HAP-1 (cell line): ENCODE measurements around the gene ZNF638.

ENCODE experiments used
- DNase-seq, 2 experiments: peaks; one replicate each; pipeline ENCODE4 v3.0.0-alpha.2; 2016 to 2020; ENCODE audit warnings: low spot score in 2 of 2
- H3K27me3 ChIP-seq: fragments of 250-450 bp; sonication (Bioruptor Pico); 2 replicates; pipeline ENCODE4 v1.5.1; 2020; ENCODE audit warnings: low read depth, mild to moderate bottlenecking, moderate library complexity
- H3K36me3 ChIP-seq: fragments of 250-450 bp; sonication (Bioruptor Pico); replicated peaks from 2 replicates; pipeline ENCODE4 v1.5.1; 2020; ENCODE audit warnings: mild to moderate bottlenecking
- H3K4me1 ChIP-seq: fragments of 250-450 bp; sonication (Bioruptor Pico); 2 replicates; pipeline ENCODE4 v1.5.1; 2020; ENCODE audit warnings: mild to moderate bottlenecking
- H3K4me3 ChIP-seq: fragments of 250-450 bp; sonication (Bioruptor Pico); 2 replicates; pipeline ENCODE4 v1.5.1; 2020; ENCODE audit warnings: mild to moderate bottlenecking, moderate library complexity
- H3K9me3 ChIP-seq: fragments of 250-450 bp; sonication (Bioruptor Pico); 2 replicates; pipeline ENCODE4 v1.5.1; 2020; ENCODE audit warnings: mild to moderate bottlenecking, moderate library complexity
- in situ Hi-C: fragments of 300-500 bp; cut with MboI; formaldehyde crosslinking; loops from 3 replicates; pipeline ENCODE4 v1.14.3; 2020; ENCODE audit warnings: low sequenced_read_pairs, inconsistent platforms, mixed read lengths

ZNF638 gene, protein sequence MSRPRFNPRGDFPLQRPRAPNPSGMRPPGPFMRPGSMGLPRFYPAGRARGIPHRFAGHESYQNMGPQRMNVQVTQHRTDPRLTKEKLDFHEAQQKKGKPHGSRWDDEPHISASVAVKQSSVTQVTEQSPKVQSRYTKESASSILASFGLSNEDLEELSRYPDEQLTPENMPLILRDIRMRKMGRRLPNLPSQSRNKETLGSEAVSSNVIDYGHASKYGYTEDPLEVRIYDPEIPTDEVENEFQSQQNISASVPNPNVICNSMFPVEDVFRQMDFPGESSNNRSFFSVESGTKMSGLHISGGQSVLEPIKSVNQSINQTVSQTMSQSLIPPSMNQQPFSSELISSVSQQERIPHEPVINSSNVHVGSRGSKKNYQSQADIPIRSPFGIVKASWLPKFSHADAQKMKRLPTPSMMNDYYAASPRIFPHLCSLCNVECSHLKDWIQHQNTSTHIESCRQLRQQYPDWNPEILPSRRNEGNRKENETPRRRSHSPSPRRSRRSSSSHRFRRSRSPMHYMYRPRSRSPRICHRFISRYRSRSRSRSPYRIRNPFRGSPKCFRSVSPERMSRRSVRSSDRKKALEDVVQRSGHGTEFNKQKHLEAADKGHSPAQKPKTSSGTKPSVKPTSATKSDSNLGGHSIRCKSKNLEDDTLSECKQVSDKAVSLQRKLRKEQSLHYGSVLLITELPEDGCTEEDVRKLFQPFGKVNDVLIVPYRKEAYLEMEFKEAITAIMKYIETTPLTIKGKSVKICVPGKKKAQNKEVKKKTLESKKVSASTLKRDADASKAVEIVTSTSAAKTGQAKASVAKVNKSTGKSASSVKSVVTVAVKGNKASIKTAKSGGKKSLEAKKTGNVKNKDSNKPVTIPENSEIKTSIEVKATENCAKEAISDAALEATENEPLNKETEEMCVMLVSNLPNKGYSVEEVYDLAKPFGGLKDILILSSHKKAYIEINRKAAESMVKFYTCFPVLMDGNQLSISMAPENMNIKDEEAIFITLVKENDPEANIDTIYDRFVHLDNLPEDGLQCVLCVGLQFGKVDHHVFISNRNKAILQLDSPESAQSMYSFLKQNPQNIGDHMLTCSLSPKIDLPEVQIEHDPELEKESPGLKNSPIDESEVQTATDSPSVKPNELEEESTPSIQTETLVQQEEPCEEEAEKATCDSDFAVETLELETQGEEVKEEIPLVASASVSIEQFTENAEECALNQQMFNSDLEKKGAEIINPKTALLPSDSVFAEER (N-terminal part only)

DNA sequence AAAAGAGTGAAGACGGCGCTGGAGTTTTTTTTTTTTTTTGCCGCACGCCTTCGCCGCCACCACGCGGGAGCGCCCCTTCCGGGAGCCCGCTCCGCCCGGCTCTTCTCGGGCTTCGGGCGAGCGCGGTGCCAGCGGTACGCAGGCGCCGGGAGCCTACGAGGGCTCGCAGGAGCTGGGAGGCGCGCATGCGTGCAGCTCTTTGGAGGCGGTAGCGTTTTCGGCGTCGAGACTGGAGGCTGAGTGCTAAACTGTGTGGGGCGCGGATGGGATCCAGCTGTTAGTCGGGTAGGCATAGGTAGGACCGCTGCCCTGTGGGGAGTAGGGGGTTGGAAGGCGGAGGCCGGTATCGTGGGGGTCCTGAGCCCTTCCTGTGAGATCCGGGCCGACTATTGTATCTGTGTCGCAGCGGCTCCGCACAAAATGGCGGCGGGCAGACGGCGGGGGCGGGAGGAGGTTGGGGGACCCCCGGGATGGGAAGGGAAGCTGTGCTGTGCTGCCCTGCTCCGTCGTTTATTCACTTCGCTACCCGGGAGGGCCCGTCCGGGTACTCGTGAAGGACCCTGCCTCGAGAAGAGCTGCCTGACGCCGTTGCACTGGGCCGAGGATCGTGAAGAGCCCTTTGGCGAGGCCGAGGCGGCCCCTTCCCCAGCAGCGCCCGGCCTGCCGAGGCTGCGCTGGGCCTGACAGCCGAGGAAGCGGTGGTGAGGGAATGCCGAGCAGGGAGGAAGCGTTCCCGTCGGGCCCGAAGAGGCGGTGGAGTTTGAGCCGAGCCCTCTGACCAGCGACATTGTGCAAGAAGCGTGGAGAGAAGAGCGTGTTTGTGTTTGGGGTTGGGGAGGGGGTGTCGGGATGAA is at the start of gene ZNF638:
Gene ZNF638 (plus strand): TSS at position 202 of the 854 bp plus-strand sequence. CDS start 17,173 bp downstream, outside the sequence.
- peak within 1 kb of the TSS; percentile 95 for H3K4me3 ChIP-seq
- no peaks in the 10 kb centered on the region for H3K27me3 ChIP-seq
- H3K9me3 ChIP-seq: no peaks in the 10 kb centered on the region
- DNase-seq: peak; percentile 89 to 90
- peaks cover 31% of the 10 kb centered on the region for H3K4me1 ChIP-seq
- in situ Hi-C loops: no loop called here
- peaks cover 4% of the 10 kb centered on the region; the same call in 1 of the 2 replicates for H3K36me3 ChIP-seq

DNA sequence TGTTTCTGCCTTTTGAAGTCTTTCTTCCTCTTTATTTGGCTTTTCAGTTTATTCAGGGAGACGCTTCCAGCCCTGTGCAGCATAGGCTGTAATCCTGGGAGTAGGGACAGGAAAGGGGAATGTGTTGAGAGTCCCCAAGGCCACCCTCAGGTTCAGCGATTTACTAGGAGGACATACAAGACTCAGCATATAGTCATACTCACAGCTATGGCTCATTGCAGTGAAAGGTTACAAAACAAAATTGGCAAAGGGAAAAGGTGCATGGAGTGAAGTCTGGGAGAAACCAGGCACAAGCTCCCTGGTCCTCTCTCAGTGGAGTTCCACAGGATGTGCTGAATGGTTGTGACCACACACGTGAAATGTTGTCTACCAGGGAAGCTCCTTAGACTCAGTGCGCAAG is 49.6 kb upstream of the ZNF638 start:
- no peaks in the 10 kb centered on the region for H3K9me3 ChIP-seq
- H3K4me1 ChIP-seq: peaks cover 12% of the 10 kb centered on the region
- H3K27me3 ChIP-seq: no peaks in the 10 kb centered on the region
- H3K36me3 ChIP-seq: no peaks in the 10 kb centered on the region
- in situ Hi-C loops: no loop called here
- no peak overlapping the region for H3K4me3 ChIP-seq
- no peak for DNase-seq

DNA sequence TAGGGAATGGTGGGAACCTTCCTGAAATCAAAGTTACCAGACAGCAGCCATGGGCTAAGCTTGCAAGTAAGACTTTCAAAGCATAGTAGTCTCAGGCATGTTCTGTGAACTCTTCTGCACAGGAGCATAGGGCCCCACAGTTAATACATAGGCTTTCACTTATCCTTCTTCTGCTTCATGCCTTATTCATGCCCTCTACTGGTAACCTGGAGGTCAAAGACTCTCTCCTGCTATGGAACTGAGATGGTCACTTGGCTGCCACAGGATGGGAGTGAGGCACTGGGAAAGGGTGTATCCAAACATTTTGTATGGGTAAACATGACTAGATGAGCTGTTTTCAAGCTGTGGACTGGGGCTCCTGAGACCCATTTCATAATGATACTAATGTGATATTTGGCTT is 49.1 kb upstream of the ZNF638 start:
- in situ Hi-C loops: no loop called here
- H3K4me1 ChIP-seq: peaks cover 8% of the 10 kb centered on the region
- no peaks in the 10 kb centered on the region for H3K27me3 ChIP-seq
- H3K4me3 ChIP-seq: no peak overlapping the region
- no peak for DNase-seq
- no peaks in the 10 kb centered on the region for H3K9me3 ChIP-seq
- H3K36me3 ChIP-seq: no peaks in the 10 kb centered on the region

DNA sequence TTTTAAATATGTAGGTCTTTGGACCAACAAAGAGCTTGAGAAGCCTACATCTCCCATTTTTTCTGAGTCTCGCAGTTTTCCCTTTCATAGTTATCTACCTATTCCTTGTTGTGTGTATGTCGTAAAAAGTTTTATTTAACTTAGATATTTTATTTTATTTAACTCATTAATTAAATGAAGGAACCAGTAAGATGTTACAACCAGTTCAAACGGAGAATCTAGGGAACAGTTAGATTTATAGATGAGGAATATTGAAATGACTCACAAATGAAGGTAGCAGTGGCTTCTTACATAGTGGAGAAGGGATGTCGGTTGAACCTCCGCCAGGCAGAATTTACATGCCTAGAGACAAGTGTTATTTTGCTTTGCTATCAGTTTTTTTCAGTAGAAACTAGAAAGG is 48.5 kb upstream of the ZNF638 start:
- DNase-seq: no peak
- Histone ChIP-seq H3K36me3 (no peaks in the 10 kb centered on the region), H3K27me3 (no peaks in the 10 kb centered on the region), H3K9me3 (no peaks in the 10 kb centered on the region), H3K4me1 (peaks cover 5% of the 10 kb centered on the region), H3K4me3 (no peak overlapping the region)
- in situ Hi-C loops: no loop called here

DNA sequence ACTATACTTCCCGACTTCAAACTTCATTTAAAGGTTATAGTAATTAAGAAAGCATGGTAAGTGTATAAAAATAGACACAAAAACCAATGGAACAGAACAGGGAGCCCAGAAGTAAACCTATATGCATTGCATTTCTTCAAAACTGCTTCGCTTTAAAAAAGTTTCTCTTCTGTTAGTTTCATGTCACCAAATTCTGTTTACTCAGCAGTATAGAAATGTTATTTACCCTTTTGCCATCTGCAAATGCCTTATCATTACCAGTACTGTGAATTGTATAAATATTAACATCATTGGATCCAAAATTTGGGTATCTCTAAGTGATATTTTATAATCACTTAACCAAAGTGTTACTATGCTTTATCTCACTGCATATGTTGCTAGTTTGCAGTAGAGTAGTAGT is 45.9 kb upstream of the ZNF638 start:
- H3K4me1 ChIP-seq: no peaks in the 10 kb centered on the region
- no peak overlapping the region for H3K4me3 ChIP-seq
- H3K27me3 ChIP-seq: no peaks in the 10 kb centered on the region
- no peaks in the 10 kb centered on the region for H3K36me3 ChIP-seq
- H3K9me3 ChIP-seq: no peaks in the 10 kb centered on the region
- in situ Hi-C loops: no loop called here
- DNase-seq: no peak

DNA sequence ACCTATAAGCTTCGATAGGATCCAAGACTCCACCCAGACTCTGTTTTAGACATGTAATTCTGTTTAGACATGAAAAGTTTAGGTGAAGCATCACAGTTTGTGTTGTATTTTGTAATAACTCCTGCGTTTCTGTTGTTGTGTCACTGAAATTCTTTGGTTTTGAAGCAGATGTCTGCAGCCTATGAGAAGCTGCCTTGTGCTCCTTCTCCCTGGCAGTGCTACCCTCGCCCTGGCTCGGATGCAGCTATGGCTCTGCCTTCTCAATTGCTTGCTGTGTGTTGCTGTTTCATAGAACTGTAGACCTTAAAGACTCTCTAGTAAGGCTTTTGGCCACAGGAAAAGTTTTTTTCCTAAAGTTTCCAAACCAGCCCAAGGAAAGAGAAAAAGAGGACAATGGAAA is 40.2 kb upstream of the ZNF638 start:
- no peaks in the 10 kb centered on the region for H3K4me1 ChIP-seq
- no peak overlapping the region for H3K4me3 ChIP-seq
- no peaks in the 10 kb centered on the region for H3K27me3 ChIP-seq
- H3K9me3 ChIP-seq: no peaks in the 10 kb centered on the region
- DNase-seq: no peak
- no peaks in the 10 kb centered on the region for H3K36me3 ChIP-seq
- in situ Hi-C loops: no loop called here

DNA sequence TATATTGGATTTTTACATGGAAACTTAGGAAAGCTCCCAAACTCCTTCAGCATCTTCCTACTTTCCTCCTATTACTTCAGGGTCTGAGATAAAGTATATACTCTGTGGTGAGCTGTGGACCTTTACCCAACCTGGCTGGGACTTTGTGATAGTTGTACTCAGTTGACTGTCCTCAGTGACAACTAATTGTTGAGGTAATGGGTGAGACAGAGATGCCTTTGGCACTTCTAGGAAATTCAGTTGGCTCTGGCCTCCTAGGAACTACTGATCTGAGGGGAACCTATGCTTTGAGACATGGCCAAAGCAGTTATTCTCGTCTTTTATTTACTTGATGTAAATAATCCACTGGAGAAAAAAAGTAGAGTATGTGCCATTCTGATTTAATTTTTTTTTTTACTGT is 39.4 kb upstream of the ZNF638 start:
- Histone ChIP-seq H3K4me1 (no peaks in the 10 kb centered on the region), H3K27me3 (no peaks in the 10 kb centered on the region), H3K36me3 (no peaks in the 10 kb centered on the region), H3K9me3 (no peaks in the 10 kb centered on the region), H3K4me3 (no peak overlapping the region)
- no peak for DNase-seq
- in situ Hi-C loops: no loop called here

DNA sequence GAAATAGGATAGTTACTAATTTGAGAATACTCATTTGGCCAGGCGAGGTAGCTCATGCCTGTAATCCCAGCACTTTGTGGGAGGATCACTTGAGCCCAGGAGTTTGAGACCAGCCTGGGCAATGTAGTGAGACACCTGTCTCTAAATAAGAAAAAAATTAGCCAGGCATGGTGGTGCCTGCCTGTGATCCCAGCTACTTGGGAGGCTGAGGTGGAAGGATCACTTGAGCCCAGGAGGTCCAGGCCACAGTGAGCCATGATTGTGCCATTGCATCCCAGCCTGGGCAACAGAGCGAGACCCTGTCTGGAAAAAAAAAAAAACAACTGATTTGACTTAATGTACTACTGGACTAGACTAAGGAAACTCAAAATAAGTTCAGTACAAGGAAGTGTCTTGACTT is 32.7 kb upstream of the ZNF638 start:
- no peaks in the 10 kb centered on the region for H3K4me1 ChIP-seq
- H3K27me3 ChIP-seq: no peaks in the 10 kb centered on the region
- no peak for DNase-seq
- H3K9me3 ChIP-seq: no peaks in the 10 kb centered on the region
- in situ Hi-C loops: no loop called here
- H3K36me3 ChIP-seq: no peaks in the 10 kb centered on the region
- no peak overlapping the region for H3K4me3 ChIP-seq

DNA sequence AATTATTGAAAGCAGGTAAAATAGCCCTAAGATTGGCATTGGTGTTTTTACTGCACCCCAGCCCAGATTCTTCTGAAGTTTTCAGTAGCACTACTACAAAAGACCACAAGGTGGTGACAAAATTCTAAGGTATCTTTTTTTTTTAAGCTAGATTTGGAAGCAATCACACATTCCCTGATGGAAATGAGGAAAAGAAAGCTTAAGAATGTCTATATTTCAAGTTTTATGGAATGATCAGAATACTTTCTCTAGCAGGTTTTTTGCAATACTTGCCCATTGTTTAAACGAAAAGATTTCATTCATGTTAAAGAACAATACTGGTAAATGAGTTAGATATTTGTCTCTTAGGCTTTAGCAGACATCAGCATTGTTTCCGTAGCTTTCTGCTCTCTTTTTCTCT is 32.1 kb upstream of the ZNF638 start:
- no peak overlapping the region for H3K4me3 ChIP-seq
- no peaks in the 10 kb centered on the region for H3K27me3 ChIP-seq
- in situ Hi-C loops: no loop called here
- no peaks in the 10 kb centered on the region for H3K9me3 ChIP-seq
- no peaks in the 10 kb centered on the region for H3K36me3 ChIP-seq
- no peaks in the 10 kb centered on the region for H3K4me1 ChIP-seq
- DNase-seq: peak; percentile 9 to 43

DNA sequence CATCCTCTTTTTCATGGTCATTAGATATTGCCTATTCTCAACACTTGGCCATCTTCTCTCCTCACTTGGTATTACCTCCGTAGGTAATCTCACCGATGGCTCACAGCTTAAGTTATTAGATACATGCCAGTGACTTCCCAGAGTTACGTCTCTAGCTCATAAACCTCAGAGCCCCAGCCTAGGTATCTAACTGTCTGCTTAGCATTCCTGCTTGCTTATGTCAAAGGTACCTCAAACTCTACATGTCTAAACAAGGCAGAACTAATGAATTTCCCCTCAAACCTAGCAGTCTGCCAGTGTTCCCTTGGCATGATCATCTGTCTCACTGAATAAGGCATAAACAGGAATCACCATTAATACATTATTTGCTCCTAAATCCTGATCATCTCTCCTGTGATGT is 27.7 kb upstream of the ZNF638 start:
- no peaks in the 10 kb centered on the region for H3K27me3 ChIP-seq
- no peaks in the 10 kb centered on the region for H3K4me1 ChIP-seq
- H3K36me3 ChIP-seq: no peaks in the 10 kb centered on the region
- H3K9me3 ChIP-seq: no peaks in the 10 kb centered on the region
- no peak overlapping the region for H3K4me3 ChIP-seq
- DNase-seq: no peak
- in situ Hi-C loops: loop anchor here (5.0 kb wide), 1 partner anchor 203 kb away; no protein-coding TSS in a partner anchor

DNA sequence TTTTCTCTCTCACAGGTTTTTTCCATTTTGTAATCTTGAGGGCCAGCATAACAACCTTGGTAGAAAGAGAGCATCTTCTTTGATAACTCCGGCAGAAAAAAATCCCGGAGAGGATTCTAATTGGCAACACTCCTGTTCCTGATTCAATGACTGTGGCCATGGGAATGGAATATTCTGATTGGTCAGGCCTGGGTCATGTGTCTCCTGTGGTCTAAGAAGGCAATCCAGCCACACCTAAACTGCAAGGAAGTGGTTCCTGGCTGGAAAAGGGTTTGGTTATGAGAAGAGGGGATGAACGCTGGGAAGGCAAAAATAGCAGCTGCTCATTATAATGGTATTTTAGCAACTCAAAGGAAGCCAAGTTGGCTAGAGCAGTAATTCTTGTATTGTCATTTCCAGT is 24.8 kb upstream of the ZNF638 start:
- in situ Hi-C loops: no loop called here
- Histone ChIP-seq H3K36me3 (no peaks in the 10 kb centered on the region), H3K4me3 (no peak overlapping the region), H3K9me3 (no peaks in the 10 kb centered on the region), H3K27me3 (no peaks in the 10 kb centered on the region), H3K4me1 (no peaks in the 10 kb centered on the region)
- DNase-seq: no peak

DNA sequence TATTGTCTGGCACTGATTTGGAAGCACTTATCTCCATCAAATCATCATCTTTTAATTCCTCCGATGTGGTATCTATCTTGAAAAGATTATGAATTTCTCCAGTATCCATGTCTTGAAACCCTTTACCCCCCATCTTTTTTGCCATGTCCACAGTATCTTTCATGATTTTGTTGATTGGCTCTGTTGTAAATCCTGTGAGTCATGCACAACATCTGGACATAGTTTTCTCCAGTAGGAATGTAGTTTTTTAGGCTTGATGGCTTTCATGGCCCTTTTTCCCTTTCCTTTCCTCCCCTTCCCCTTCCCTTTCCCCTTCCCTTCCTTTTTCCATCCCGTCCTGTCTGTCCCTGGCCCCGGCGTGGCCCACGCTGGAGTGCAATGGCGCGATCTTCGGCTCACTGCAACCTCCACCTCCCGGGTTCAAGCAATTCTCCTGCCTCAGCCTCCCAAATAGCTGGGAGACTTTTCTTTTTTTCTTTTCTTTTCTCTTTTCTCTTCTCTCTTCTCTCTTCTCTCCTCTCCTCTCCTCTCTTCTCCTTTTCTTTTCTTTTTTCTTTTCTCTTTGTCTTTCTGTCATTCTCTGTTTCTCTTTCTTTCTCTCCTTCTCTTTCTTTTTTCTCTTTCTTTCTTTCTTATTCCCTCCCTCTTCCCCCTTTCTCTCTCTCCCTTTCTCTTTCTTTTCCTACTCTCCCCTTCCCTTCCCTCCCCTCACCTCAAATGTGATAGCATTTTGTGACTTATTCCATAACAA is 18.4 kb upstream of the ZNF638 start:
- no peak for DNase-seq
- no peaks in the 10 kb centered on the region for H3K36me3 ChIP-seq
- H3K4me1 ChIP-seq: no peaks in the 10 kb centered on the region
- H3K4me3 ChIP-seq: no peak overlapping the region
- no peaks in the 10 kb centered on the region for H3K27me3 ChIP-seq
- in situ Hi-C loops: no loop called here
- no peaks in the 10 kb centered on the region for H3K9me3 ChIP-seq
